Measurements from ENCODE around the gene PASD1.
A peak's percentile ranks its signal among the peaks of the same experiment; 100 is the strongest.

PASD1 gene

GRCh38 chrX:151702026-151702714 lies 138.7 kb downstream of the PASD1 start:
- DNase-seq (ENCODE audit: low read depth in 2 of 2), result no peak

- no peak for DNase-seq (ENCODE audit: low read depth in 2 of 2)
Observed at GRCh38 chrX:151702741-151703340, 139.4 kb downstream of the PASD1 start.

GRCh38 chrX:151703487-151703886 lies 140.0 kb downstream of the PASD1 start:
- DNase-seq (ENCODE audit: low read depth in 2 of 2), result no peak

- no peak for DNase-seq (ENCODE audit: low read depth in 2 of 2)
Observed at GRCh38 chrX:151704041-151704663, 140.7 kb downstream of the PASD1 start.

- no peak for DNase-seq (ENCODE audit: low read depth in 2 of 2)
Observed at GRCh38 chrX:151708821-151709220, 145.3 kb downstream of the PASD1 start.

- DNase-seq (ENCODE audit: low read depth in 2 of 2), result no peak
Observed at GRCh38 chrX:151710457-151710856, 147.0 kb downstream of the PASD1 start.

- no peak for DNase-seq (ENCODE audit: low read depth in 2 of 2)
Observed at GRCh38 chrX:151711154-151711553, 147.7 kb downstream of the PASD1 start.

GRCh38 chrX:151711787-151712186 lies 148.3 kb downstream of the PASD1 start:
- no peak for DNase-seq (ENCODE audit: low read depth in 2 of 2)

- no peak for DNase-seq (ENCODE audit: low read depth in 2 of 2)
Observed at GRCh38 chrX:151712253-151712652, 148.8 kb downstream of the PASD1 start.

- peak in 1 of 2 donors; percentile 1 for DNase-seq (ENCODE audit: low read depth in 2 of 2)
Observed at GRCh38 chrX:151713849-151714248, 150.4 kb downstream of the PASD1 start.

GRCh38 chrX:151714362-151714761 lies 150.9 kb downstream of the PASD1 start:
- DNase-seq (ENCODE audit: low read depth in 2 of 2), result no peak

GRCh38 chrX:151715752-151716151 lies 152.3 kb downstream of the PASD1 start, which contains the start of gene FATE1:
TSS of gene FATE1 (plus strand) at chrX:151716035. CDS start at chrX:151716120, 85 bp downstream.
- no peak for DNase-seq (ENCODE audit: low read depth in 2 of 2)

GRCh38 chrX:151722241-151722846 lies 158.9 kb downstream of the PASD1 start:
- no peak for DNase-seq (ENCODE audit: low read depth in 2 of 2)

GRCh38 chrX:151723156-151723760 lies 159.8 kb downstream of the PASD1 start:
- no peak for DNase-seq (ENCODE audit: low read depth in 2 of 2)

GRCh38 chrX:151724563-151725337 lies 161.3 kb downstream of the PASD1 start:
- DNase-seq (ENCODE audit: low read depth in 2 of 2), result no peak

- no peak for DNase-seq (ENCODE audit: low read depth in 2 of 2)
Observed at GRCh38 chrX:151725338-151725614, 161.8 kb downstream of the PASD1 start.

Data from stimulated activated CD4-positive, alpha-beta T cell treated with anti-CD3 and anti-CD28 coated beads, Interleukin-4, amount 100 ng/mL, for 48 hours (primary cell).